ENCODE measurements around the gene TGFBR2. TPM values are rescaled to one million over a fixed set of nuclear protein-coding genes. Genes with fewer than 3 reads are reported as not detected.

TGFBR2 gene
- total RNA-seq, 6 donors from 2014 or later, result 82.8 to 385 (median 285) TPM

DNA sequence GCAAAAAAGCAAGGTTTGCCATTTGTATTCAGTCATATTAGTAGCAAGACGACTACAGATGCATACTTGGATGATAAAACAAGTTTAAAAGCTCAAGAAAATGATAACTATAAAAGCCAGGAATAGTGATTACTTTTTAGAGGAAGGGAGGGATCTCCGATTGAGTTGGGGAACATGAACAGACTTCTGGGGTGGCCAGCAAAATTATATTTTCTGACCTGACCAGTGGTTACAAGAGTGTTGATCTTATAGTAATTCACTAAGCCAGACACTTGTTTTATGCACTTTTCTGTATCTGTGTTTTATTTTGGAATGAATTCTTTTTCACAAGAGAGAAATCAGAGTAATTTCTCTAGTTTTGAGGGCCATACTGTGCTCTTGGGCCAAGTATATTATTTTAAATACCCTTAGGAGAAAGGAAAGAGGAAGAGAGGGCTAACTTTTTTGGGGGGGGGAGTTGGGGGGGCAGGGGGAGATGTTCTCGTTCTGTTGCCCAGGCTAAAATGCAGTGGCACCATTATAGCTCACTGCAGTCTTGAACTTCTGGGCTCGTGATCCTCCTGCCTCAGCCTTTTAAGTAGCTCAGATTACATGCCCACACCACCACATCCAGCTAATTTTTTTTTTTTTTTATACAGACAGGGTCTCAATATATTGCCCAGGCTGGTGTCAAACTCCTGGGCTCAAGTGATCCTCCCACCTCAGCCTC, 57.3 kb downstream of the TGFBR2 start:
- H3K27me3 ChIP-seq, result no peaks in the 10 kb centered on the region
- no peak for TF ChIP-seq EP300 (IDR thresholded peaks at IDR 0.05)
- no peak for TF ChIP-seq POLR2A (IDR thresholded peaks at IDR 0.05)
- no peak for TF ChIP-seq POLR2AphosphoS5 (IDR thresholded peaks at IDR 0.05)
- TF ChIP-seq, protein P1, sequence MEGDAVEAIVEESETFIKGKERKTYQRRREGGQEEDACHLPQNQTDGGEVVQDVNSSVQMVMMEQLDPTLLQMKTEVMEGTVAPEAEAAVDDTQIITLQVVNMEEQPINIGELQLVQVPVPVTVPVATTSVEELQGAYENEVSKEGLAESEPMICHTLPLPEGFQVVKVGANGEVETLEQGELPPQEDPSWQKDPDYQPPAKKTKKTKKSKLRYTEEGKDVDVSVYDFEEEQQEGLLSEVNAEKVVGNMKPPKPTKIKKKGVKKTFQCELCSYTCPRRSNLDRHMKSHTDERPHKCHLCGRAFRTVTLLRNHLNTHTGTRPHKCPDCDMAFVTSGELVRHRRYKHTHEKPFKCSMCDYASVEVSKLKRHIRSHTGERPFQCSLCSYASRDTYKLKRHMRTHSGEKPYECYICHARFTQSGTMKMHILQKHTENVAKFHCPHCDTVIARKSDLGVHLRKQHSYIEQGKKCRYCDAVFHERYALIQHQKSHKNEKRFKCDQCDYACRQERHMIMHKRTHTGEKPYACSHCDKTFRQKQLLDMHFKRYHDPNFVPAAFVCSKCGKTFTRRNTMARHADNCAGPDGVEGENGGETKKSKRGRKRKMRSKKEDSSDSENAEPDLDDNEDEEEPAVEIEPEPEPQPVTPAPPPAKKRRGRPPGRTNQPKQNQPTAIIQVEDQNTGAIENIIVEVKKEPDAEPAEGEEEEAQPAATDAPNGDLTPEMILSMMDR (IDR thresholded peaks at IDR 0.05), result no peak
- WGBS, 2 donors, result 83 to 88% methylated on average over 4 of the region's 4 CpGs
- DNase-seq (no peak), ATAC-seq (ENCODE audit: low FRiP score in 2 of 2) (no peak)
- H3K27ac ChIP-seq, result peak overlapping the region in 1 of 4 donors; percentile 75
- no peak overlapping the region for H3K4me3 ChIP-seq
- no peaks in the 10 kb centered on the region for H3K9me3 ChIP-seq
- H3K4me1 ChIP-seq, result peaks cover 67 to 83% (median 77%) of the 10 kb centered on the region in 4 donors
- peaks cover 7 to 37% (median 15%) of the 10 kb centered on the region in 4 donors for H3K36me3 ChIP-seq

DNA sequence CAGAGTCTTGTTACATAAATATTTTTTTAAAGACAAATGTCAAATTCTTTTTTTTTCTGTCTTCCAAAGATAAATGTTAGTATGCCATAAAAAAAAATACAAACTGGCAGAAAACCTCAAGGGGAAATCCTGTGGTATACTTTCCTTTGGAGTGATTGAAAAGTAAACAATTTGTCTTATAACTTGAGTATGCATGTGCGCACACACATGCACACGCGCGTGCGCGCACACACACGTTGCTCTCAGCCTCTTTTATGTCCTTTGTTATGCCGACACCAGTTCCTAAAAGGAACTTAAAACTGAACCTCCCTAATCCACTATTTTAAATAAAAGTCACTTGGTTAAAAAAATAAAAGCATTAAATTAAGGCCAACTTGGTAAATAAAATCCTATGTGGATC, 58.1 kb downstream of the TGFBR2 start:
- Histone ChIP-seq H3K27ac (peak overlapping the region in 3 of 4 donors; percentile 9 to 75 (median 69)), H3K27me3 (no peaks in the 10 kb centered on the region), H3K9me3 (no peaks in the 10 kb centered on the region), H3K4me3 (no peak overlapping the region), H3K4me1 (peaks cover 60 to 75% (median 69%) of the 10 kb centered on the region in 4 donors), H3K36me3 (peaks cover 7 to 41% (median 16%) of the 10 kb centered on the region in 4 donors)
- DNase-seq (peak in 1 of 2 donors; percentile 73), ATAC-seq (ENCODE audit: low FRiP score in 2 of 2) (no peak)
- WGBS, 2 donors, result 41 to 43% methylated on average over 8 of the region's 8 CpGs
- TF ChIP-seq EP300 (IDR thresholded peaks at IDR 0.05), result no peak
- TF ChIP-seq POLR2A (IDR thresholded peaks at IDR 0.05), result no peak
- TF ChIP-seq, protein P1 (IDR thresholded peaks at IDR 0.05), result no peak
- no peak for TF ChIP-seq POLR2AphosphoS5 (IDR thresholded peaks at IDR 0.05)

DNA sequence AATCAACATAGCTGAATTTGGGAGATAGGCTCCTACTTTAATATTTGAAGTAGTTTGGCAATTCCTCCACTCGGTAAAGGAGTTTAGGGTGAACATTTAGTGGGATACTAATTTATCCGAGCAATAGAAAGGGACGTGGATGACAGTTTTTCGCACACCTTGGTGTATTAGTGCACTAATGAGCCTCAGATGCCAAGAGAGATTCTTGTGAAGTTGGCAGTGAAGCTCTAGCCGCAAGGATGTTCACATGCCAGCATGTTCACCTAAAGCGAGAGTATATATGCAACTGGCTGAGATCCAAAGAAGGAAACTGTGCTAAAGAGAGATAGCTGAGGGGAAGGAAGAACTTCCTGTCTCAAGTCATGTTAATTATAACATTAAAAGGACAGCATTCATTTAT, 58.5 kb downstream of the TGFBR2 start:
- WGBS, 2 donors, result 50 to 54% methylated on average over 6 of the region's 6 CpGs
- no peaks in the 10 kb centered on the region for H3K9me3 ChIP-seq
- H3K27me3 ChIP-seq, result no peaks in the 10 kb centered on the region
- H3K4me1 ChIP-seq, result peaks cover 55 to 71% (median 65%) of the 10 kb centered on the region in 4 donors
- ATAC-seq (ENCODE audit: low FRiP score in 2 of 2) (peak in 1 of 2 donors; percentile 26), DNase-seq (no peak)
- H3K36me3 ChIP-seq, result peaks cover 7 to 42% (median 15%) of the 10 kb centered on the region in 4 donors
- H3K27ac ChIP-seq, result peak overlapping the region; percentile 9 to 75 (median 52)
- no peak overlapping the region for H3K4me3 ChIP-seq
- TF ChIP-seq EP300 (IDR thresholded peaks at IDR 0.05), result no peak
- no peak for TF ChIP-seq POLR2A (IDR thresholded peaks at IDR 0.05)
- TF ChIP-seq POLR2AphosphoS5 (IDR thresholded peaks at IDR 0.05), result peak in 1 of 2 donors; percentile 19
- TF ChIP-seq, protein P1 (IDR thresholded peaks at IDR 0.05), result no peak

DNA sequence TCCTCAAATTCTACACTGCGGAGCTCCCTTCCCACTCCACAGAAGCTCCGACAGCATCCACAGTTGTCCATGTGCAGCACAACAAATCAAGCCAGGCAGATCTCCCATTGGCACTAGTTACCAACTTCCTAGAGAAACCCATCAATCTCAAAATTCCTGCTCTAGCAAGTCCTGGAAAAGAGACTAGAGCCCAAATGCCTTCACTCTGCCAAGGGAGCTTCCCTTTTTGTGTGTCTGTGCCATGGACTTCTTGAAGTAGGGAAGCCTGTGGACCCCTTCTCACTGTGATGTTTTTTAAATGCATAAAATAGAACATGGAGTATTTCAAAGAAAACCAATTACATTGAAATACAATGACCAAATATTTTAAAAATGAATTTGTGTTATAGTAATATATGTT, 59.1 kb downstream of the TGFBR2 start:
- H3K4me1 ChIP-seq, result peaks cover 50 to 65% (median 60%) of the 10 kb centered on the region in 4 donors
- H3K36me3 ChIP-seq, result peaks cover 4 to 42% (median 16%) of the 10 kb centered on the region in 4 donors
- ATAC-seq (ENCODE audit: low FRiP score in 2 of 2), result no peak
- no peaks in the 10 kb centered on the region for H3K9me3 ChIP-seq
- TF ChIP-seq, protein P1 (IDR thresholded peaks at IDR 0.05), result no peak
- TF ChIP-seq POLR2AphosphoS5 (IDR thresholded peaks at IDR 0.05), result no peak
- H3K4me3 ChIP-seq, result no peak overlapping the region
- no peaks in the 10 kb centered on the region for H3K27me3 ChIP-seq
- peak overlapping the region; percentile 9 to 75 (median 52) for H3K27ac ChIP-seq
- 68 to 78% methylated on average over 2 of the region's 2 CpGs for WGBS, 2 donors
- no peak for DNase-seq
